ENCODE data around the gene TRIM14.
"Not testable (repeated sequence)": the region's sequence is repeated elsewhere in the genome, so short reads cannot be mapped to it uniquely, and the experiment has no call there.

TRIM14 gene

DNA sequence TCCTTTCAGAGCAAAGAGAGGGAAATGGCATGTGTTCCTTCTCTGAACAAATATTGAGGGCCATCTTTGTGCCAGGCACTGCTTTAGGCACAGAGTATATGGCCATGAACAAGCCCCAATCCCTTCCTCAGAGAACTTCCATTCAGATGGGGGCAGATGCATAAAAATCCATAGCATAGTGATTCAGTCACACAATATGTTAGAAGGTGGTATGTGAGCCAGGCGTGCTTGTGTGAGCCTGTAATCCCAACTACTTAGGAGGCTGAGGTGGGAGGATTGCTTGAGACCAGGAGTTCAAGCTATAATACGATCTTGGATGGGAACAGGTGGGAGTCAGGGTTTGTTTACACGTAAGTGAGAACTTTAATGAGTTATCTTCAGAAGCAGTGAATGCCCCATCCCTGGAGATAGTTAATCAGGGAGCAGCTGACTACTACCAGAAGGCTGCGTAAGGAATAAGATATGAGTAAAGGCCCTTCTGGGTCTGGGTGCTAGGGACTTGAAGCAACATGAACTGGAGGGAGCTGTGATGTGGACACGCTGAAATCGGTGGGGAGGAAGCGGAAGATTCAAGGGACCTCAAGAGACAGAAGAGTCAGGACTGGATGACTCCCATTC is 35.3 kb downstream of the TRIM14 start:
- DNase-seq (ENCODE audit: low read depth in 1 of 2, low spot score in 1 of 2): no peak

DNA sequence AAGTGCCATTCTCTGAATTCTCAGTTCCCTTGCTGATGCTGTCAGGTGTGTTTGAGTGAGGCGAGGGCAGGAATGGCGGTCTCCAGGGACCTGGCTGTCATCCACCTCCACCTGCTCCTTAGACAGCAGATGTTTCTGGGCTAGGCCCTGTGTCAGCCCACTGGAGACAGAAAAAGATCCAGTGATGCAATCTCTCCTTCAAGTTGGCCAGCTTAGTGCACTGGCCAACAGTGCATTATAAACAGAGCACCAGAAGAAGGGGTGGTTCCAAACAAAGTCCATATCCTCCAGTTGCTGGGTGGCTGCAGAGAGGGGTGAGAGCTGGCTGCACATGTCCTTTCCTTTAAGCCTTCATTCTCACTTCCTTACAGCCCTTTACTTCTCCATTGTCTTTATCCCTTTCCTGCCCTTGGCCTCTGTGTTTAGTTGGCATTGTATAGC is 35.9 kb downstream of the TRIM14 start:
- no peak for DNase-seq (ENCODE audit: low read depth in 1 of 2, low spot score in 1 of 2)

DNA sequence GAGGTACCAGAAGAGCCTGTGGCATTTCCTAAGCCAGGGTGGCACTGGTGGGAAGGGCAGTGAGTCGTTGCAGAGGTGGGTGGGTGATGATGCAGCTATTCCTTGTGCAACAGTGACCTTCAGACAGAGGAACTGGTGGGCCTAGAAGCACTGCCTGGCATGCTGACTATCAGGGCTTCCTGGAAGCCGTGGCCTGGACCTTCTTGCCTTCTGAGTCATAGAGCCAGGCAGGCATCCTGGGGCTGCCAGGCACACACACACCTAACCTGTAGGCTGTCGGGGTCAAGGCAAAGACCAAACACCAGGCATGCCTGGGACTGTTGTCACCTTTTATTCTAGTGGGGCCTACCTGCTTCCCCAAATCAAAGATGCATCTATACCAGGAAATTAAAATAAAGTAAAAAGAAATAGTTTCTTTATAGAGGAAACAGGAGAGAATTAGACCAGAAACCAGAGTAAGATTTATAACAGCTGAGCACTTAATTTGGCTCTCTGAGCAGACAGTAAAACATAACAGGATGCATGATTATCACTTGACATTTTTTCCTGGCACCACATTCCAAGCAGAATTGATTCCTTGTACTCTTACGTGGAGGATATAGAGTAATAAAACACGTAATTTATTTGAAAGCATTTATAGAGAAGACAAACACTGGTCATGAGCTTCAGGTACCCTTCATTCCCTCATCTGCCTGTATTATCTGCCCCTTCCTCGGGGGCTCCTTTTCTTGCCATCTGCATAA is 37.4 kb downstream of the TRIM14 start:
- DNase-seq (ENCODE audit: low read depth in 1 of 2, low spot score in 1 of 2): no peak

DNA sequence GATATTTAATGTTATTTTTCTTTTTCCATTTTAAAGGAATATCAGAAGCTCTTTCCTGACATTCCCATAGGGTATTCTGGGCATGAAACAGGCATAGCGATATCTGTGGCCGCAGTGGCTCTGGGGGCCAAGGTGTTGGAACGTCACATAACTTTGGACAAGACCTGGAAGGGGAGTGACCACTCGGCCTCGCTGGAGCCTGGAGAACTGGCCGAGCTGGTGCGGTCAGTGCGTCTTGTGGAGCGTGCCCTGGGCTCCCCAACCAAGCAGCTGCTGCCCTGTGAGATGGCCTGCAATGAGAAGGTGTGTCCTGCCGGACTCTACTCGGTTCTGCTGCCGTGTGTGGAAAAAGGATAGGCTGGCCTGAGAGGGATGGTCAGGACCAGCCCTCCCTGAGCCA is 38.2 kb downstream of the TRIM14 start:
- DNase-seq (ENCODE audit: low read depth in 1 of 2, low spot score in 1 of 2): no peak

DNA sequence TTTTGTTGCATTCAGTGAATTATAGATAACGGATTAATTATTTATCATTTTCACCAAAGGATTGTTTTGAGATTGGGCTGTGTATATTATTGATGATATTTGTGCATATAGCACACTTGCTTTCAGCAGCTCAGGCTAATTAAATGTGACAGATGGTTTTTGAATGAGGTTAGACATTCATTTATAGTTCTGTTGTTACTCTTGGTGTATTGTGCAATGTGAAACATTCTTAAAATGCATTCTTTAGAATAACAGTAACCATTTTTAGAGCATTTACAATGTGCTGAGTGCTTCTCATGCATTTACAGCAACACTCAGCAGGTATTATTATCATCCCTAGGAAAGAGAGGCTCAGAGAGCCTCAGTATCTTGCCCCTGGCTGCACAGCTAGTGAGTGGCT is 38.7 kb downstream of the TRIM14 start:
- DNase-seq (ENCODE audit: low read depth in 1 of 2, low spot score in 1 of 2): no peak

DNA sequence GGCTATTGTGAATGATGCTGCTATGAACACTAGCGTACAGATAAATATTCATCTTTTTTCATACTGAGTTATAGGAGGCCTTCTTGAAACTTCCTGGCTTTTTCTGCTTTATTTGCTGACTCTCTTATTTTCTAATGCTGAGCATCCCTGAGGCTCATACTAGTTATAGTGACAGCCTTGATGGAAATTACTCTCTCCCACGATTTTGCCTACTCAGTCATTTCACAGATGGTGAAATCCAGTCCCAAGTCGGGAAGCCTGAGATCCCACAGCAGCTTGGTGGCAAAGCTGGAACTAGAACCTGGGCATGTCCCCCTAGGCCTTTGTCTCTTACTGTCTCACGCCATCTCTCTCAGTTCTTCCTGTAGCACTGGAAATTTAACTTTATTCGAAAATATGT is 40.1 kb downstream of the TRIM14 start:
- DNase-seq (ENCODE audit: low read depth in 1 of 2, low spot score in 1 of 2): no peak

DNA sequence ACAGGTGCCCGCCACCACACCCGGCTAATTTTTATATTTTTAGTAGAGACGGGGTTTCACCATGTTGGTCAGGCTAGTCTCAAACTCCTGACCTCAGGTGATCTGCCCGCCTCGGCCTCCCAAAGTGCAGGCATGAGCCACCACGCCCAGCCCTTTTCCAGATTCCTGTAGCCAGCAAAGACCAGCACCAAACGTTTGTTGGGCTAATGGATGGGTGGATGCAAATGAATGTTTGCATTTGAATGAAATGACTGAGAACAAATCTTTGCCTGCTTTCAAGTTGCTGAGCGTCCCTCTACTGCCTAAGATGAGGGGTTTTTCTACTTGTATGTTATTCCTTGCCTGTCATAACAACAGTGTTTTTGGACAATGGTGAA is 42.5 kb downstream of the TRIM14 start:
- not testable (repeated sequence) for DNase-seq (ENCODE audit: low read depth in 1 of 2, low spot score in 1 of 2)

DNA sequence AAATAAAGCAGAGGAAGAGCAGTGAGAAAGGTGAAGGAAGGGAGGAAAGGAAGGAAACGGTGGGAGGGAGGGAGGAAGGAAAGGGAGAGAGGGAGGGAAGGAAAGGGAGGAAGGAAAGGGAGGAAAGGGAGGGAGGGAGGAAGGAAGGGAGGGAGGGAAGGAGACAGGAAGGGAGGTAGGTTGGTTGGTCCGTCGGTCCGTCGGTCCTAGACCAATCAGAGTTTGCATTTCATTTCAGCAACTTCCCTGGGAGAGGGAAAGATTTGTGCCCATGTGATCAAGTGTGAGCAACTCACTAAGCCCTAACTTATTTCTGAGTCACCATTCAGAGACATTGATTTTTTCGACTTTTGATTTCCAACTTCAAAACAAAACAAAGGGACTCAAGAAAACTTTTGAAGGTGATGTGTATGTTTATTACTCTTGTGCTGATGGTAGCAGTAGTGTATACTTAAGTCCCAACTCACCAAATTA is 43.7 kb downstream of the TRIM14 start:
- DNase-seq (ENCODE audit: low read depth in 1 of 2, low spot score in 1 of 2): no peak

DNA sequence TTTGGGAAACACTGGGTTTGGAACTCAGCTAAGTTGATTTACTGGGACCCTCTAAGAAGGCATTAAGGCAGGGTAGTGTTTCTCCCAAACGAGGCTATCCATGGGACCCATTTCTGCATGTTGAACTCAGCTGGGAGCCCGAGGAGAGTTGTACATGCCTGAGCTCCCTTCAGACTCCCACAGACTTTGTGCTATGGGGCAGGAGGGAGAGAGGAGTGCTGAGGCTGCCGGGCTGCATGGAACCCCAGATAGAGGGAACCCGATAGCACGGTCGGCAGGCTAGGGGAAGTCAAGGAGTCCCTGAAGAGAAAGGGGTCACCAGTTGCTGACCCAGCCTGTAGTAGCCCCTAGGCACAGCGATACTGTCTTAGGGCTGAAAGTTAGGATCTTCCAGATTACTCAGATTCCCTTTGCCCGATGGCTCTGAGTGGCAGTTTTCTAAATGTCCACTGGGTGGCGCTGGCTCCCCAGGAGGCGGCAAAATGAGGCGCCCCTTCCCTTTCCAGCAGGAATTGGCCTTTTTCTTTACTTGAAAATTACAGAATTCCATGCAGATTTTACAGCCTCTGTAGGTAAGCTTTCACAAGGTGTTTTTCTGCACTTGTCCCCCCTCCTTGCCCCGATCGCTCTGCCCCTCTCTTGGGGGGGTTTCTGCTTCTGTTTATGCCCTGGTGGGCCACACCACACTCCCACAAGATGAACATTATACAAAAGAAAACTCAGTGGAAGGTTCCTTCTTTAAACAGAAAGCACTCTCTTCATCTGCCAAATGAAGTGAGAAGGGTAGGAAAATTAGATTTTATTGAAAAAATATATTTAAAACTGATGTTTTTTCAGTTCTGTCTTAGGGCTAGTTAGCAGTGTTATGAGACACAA is 44.7 kb downstream of the TRIM14 start:
- peak; percentile 44 to 45 for DNase-seq (ENCODE audit: low read depth in 1 of 2, low spot score in 1 of 2)

DNA sequence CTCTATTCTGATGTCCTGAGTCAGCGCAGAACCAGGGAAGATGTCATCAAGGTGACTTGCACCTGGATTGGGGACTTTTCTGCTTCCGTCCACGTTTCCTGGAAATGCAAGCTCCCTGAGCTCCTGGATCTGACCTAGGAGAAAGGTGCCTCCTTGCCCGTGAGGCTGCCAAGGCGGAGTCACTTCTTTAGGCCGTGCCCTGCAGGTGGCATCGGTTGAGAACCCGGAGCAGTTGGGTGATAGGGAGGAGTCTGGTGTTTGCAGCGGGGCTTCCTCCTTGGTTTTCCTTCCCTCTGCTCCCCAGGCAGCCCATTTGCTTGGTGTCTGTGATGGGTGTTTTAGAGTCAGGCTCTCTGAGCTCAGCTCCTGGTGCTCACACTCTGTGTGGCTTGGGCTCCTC is 47.3 kb downstream of the TRIM14 start:
- DNase-seq (ENCODE audit: low read depth in 1 of 2, low spot score in 1 of 2): no peak

DNA sequence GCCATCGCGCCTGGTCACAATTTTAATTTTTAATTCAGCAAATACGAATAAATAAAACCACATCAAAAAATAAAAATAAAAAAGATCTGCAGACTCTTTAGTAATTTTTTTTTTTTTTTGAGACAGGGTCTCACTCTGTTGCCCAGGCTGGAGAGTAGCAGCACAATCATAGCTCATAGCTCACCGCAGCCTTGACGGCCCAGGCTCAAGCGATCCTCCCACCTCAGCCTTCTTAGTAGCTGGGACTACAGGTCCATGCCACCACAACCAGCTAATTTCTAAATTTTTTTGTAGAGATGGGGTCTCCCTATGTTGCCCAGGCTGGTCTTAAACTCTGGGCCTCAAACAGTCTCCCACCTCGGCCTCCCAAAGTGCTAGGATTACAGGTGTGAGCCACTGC is 48.3 kb downstream of the TRIM14 start:
- no peak for DNase-seq (ENCODE audit: low read depth in 1 of 2, low spot score in 1 of 2)

DNA sequence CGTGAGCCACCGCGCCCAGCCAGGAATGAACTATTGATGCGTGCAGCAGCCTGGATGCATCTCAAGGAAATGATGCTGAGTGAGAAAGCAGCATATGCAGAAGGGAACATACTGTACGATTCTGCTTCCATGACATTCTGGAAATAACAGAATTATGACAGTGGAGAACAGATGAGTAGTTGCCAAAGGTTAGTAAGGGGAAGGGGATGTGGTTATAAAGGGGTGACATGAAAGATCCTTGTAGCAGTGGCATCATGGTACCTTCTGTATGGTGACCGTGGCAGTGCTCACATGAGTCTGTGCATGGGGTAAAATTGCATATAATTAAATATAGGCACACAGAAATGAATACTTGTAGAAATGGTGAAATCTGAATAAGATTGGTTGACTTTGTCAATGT is 49.5 kb downstream of the TRIM14 start:
- DNase-seq (ENCODE audit: low read depth in 1 of 2, low spot score in 1 of 2): no peak

DNA sequence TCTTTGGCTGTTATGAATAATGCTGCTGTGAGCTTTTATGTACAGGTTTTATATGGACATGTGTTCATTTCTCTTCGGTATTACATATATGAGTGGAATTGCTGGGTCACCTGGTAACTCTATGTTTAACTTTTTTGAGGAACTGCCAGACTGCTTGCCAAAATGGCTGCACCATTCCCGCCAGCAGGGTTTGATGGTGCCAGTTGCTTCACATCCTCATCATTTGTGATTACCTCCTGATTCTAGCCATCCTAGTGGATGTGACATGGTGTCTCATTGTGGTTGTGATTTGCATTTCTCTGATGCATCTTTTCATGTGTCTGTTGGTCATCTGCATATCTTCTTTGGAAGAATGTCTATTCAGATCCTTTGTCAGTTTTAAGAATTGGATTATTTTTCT is 51.8 kb downstream of the TRIM14 start:
- no peak for DNase-seq (ENCODE audit: low read depth in 1 of 2, low spot score in 1 of 2)

DNA sequence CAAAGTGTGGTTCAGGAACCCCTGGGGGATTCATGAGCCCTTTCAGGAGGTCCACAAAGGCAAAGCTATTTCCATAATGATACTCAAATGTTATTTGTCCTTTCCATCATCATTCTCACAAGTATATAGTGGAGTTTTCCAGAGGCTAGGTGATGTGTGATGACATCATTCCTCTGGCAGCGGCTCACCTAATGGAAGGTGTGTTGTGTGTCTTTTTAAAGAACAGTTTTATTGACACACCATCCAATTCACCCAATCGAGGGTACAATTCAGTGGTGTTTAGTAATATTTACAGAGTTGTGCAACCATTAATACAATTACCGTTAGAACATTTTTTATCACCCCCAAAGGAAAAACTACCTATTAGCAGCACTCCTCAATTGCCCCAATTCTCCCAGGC is 52.8 kb downstream of the TRIM14 start:
- DNase-seq (ENCODE audit: low read depth in 1 of 2, low spot score in 1 of 2): no peak

DNA sequence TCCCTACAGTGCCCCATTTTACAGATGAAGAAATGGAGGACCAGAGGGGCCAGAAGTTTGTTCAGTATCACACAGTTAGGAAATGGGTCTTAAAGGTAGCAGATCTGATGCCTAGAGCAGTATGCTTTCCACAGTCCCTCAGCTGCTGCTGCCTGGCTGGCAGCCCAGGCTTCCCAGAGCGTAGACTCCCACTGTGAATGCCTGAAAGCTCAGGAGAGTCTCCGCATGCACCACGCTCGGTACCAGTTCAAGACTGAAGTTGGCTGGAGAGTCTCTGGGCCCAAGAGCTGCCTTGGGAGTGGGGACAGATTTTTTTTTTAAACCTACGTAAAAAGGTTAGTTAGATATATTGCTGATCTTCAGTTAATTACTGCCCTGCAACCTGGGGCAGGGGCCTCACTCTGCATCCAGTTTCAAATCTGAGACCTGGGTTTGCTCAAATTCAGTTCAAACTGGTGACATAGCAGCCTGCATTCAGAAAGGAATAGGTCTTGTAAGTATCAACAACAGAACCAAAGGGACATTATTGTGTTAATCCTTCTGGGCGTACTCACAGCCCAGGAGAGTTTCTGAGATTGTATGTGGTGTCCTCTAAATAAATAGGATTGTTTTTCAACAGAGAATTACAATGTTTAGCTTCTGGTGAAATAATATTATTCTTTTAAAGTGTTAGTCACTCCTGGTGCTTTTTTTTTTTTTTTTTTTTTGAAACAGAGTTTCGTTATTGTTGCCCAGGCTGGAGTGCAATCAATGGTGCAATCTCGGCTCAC is 54.2 kb downstream of the TRIM14 start:
- DNase-seq (ENCODE audit: low read depth in 1 of 2, low spot score in 1 of 2): no peak

DNA sequence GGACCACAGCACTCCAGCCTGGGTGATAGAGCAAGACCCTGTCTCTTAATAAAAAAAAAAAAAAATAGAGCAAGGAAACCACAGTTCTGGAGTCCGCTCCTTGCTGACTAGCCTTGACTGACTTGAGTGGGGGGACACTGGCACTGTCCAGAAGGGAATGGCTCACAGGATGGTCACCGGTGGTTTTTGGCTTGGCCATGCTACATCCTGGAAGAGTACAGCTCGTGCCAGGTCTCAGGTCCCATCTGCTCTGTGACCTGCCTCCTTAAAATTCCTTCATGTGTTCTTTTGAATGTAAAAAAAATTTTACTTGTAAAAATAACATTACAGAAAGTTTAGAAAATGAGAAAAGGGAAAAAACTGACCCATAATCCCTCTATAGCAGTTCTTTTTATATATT is 56.9 kb downstream of the TRIM14 start:
- DNase-seq (ENCODE audit: low read depth in 1 of 2, low spot score in 1 of 2): no peak

DNA sequence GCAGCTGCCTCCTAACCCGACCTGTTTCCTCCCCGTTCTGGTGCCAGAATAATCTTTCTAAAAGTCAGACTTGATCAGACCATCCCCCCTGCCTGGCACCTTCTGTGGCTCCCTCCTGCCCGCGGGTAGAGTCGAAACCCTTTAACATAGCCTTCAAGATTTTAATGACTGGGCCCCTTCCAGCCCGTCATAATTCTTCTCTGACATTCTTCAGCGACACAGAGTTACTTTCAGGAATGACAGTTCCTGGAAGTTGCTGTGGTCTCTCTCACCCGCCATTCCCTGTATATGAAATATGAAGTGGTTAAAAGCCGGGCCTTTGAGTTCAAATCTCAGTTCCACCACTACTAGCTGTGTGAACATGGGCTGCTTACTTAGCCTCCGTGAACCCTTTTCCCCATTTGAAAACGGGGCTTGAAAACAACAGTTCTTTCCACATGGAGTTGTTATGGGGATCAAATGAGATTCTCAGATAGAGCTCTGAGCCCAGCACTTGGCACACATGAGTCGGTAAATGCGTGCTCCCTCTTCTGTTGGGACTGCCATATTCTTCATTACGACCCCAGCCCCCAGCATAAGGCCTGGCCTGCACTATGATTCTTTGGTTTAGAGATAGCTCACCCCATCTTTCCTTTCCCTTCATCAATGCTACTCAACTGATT is 61.8 kb downstream of the TRIM14 start:
- DNase-seq (ENCODE audit: low read depth in 1 of 2, low spot score in 1 of 2): peak in 1 of 2 donors; percentile 19

DNA sequence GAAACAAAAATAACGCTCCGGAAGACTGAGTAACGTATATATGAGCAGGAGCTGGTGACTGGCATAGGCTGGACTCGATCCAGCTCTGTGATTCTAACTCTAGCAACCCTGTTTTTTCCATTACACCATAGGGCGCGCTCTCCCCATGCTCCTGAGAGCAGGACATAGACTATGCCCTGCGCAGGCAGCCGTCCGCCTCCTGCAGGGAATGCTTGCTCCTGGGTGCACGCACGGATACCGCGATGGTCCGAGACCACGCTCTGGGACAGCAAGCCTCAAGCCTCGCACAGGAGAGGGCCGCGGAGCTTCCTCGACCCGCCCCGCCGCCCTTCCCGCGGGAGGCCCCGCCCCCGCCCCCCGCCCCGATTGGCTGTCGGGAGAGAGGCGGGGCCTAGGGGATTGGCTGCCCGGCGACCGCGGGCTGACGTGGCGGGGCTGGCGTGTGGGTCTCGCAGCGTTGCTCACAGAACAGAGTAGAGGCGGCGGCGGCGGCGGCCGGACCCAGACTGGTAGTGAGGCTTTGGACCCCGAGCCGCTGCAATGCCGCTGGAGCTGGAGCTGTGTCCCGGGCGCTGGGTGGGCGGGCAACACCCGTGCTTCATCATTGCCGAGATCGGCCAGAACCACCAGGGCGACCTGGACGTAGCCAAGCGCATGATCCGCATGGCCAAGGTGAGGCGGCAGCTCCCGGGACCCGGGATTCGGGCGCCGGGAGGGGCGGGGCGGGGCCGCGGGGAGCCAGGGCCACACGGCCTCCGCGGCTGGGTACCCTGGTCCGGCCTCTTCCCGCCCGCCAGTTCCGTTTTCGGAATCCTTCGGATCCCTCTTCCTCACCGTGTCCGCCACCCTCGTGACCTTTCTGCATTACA is 62.5 kb downstream of the TRIM14 start, which contains the start of gene NANS:
Gene NANS (plus strand): TSS at position 464 of the 869 bp plus-strand sequence. CDS start 77 bp downstream, at position 541.
- DNase-seq (ENCODE audit: low read depth in 1 of 2, low spot score in 1 of 2): peak; percentile 81 to 84

DNA sequence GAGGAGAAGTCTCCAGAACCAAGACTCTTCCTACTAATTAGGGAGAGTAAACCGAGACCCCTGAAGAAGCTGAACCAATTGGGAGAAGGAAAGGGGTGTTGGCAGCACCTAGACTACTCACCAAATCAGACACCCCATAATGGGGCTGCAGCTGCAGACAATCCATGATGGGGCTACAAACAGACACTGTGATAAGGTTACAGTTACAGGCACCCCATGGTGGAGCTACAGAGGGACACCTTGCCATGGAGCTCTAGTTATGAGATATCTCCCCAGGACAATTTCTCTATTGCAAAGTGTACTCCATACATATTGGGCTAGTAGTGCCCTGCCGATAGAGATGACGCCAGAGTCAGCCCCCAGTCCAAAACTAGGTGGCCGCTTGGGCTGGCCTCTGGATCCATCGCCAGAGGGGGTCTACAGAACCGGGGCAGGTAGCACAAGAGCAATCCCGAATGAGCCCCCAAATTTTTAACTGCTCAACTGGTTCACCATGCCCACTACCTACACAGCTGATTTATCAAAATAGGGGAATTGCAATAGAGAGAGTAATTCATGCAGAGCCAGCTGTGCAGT is 64.6 kb downstream of the TRIM14 start:
- DNase-seq (ENCODE audit: low read depth in 1 of 2, low spot score in 1 of 2): no peak

Data from activated CD4-positive, alpha-beta T cell treated with anti-CD3 and anti-CD28 coated beads, Interleukin-2, amount 50 U/mL, for 24 hours (primary cell).